GM23338 (cell line): Measurements from ENCODE around the gene CNTNAP1. TPM values are rescaled to one million over a fixed set of nuclear protein-coding genes. Genes with fewer than 3 reads are reported as not detected.

Experiments
- ATAC-seq: fragments of 200-7000 bp; cut with Tn5 transposase; 3 replicates; pipeline ENCODE4 v1.9.1; 2020
- DNase-seq: peaks from one replicate; pipeline ENCODE4 v3.0.0-alpha.2; 2015; ENCODE audit warnings: low spot score
- H2AFZ ChIP-seq: fragments of 200-600 bp; sonication (generic); 2 replicates; pipeline ENCODE4 v1.8.0; 2016; ENCODE audit warnings: antibody characterized with exemption, mild to moderate bottlenecking, moderate library complexity
- H3F3A ChIP-seq: fragments of 200-600 bp; sonication (generic); replicated peaks from 2 replicates; pipeline ENCODE4 v1.8.0; 2017; ENCODE audit warnings: antibody characterized with exemption, mixed run types, low read depth
- H3K27ac ChIP-seq: fragments of 200-600 bp; sonication (generic); 2 replicates; pipeline ENCODE4 v1.6.1; 2016; ENCODE audit warnings: low read depth
- H3K27me3 ChIP-seq: fragments of 200-600 bp; sonication (generic); 2 replicates; pipeline ENCODE4 v1.8.0; 2016; ENCODE audit warnings: mild to moderate bottlenecking, mixed run types, moderate library complexity; ENCODE audit not compliant: insufficient read depth
- H3K36me3 ChIP-seq: fragments of 200-600 bp; sonication (generic); 2 replicates; pipeline ENCODE4 v1.8.0; 2016; ENCODE audit warnings: mild to moderate bottlenecking; ENCODE audit not compliant: insufficient read depth
- H3K4me1 ChIP-seq: fragments of 200-600 bp; sonication (generic); 2 replicates; pipeline ENCODE4 v1.8.0; 2016; ENCODE audit warnings: mild to moderate bottlenecking, moderate library complexity; ENCODE audit not compliant: insufficient read depth
- H3K4me2 ChIP-seq: fragments of 200-600 bp; sonication (generic); 2 replicates; pipeline ENCODE4 v1.7.1; 2017; ENCODE audit warnings: mixed run types
- H3K4me3 ChIP-seq: fragments of 200-600 bp; sonication (generic); 2 replicates; pipeline ENCODE4 v1.6.1; 2016; ENCODE audit warnings: mixed run types
- H3K79me2 ChIP-seq: fragments of 200-600 bp; sonication (generic); replicated peaks from 2 replicates; pipeline ENCODE4 v1.8.0; 2017; ENCODE audit warnings: mild to moderate bottlenecking; ENCODE audit not compliant: insufficient read depth
- H3K9me2 ChIP-seq: fragments of 200-600 bp; sonication (generic); 2 replicates; pipeline ENCODE4 v1.8.0; 2017; ENCODE audit not compliant: insufficient read depth
- H4K20me1 ChIP-seq: fragments of 200-600 bp; sonication (generic); replicated peaks from 2 replicates; pipeline ENCODE4 v1.8.0; 2017; ENCODE audit warnings: mild to moderate bottlenecking; ENCODE audit not compliant: insufficient read depth
- H3K27ac Mint-ChIP-seq: 2 replicates; pipeline ENCODE4 v1.8.0; 2020; ENCODE audit warnings: inconsistent platforms, mild to moderate bottlenecking, moderate library complexity, mixed read lengths
- H3K27me3 Mint-ChIP-seq: 3 replicates; pipeline ENCODE4 v1.8.0; 2022; ENCODE audit warnings: low read depth, mild to moderate bottlenecking, moderate library complexity, mixed read lengths, inconsistent platforms; ENCODE audit not compliant: insufficient read depth, poor library complexity
- H3K36me3 Mint-ChIP-seq: 3 replicates; pipeline ENCODE4 v1.8.0; 2021; ENCODE audit warnings: low read depth, mild to moderate bottlenecking, inconsistent platforms, moderate library complexity, mixed read lengths
- H3K4me1 Mint-ChIP-seq: 3 replicates; pipeline ENCODE4 v1.8.0; 2020; ENCODE audit warnings: mild to moderate bottlenecking, inconsistent platforms, mixed read lengths
- H3K4me3 Mint-ChIP-seq: 3 replicates; pipeline ENCODE4 v1.8.0; 2021; ENCODE audit warnings: moderate library complexity, mild to moderate bottlenecking, inconsistent platforms, mixed read lengths
- H3K9me3 Mint-ChIP-seq: 3 replicates; pipeline ENCODE4 v1.8.0; 2020; ENCODE audit warnings: moderate library complexity, mild to moderate bottlenecking, inconsistent platforms, mixed read lengths
- CREB1 ChIP-seq: fragments of 250-450 bp; sonication (Bioruptor Pico); IDR thresholded peaks from 2 replicates; pipeline ENCODE4 v1.5.0; 2020; ENCODE audit warnings: low read depth, mild to moderate bottlenecking, moderate library complexity
- CTCF ChIP-seq, 2 experiments: fragments of 200-600 bp in 1 of 2; sonication (generic) in 1 of 2; conservative IDR thresholded peaks; 2 replicates each; pipeline versions ENCODE4 v1.5.1 to v1.6.1; 2016 to 2017; ENCODE audit warnings: antibody characterized with exemption in 2 of 2, low read depth in 2 of 2, mild to moderate bottlenecking in 2 of 2, moderate library complexity in 1 of 2
- EZH2 ChIP-seq: fragments of 200-600 bp; sonication (generic); IDR thresholded peaks from one replicate; pipeline ENCODE4 v1.8.0; 2017; ENCODE audit warnings: antibody characterized with exemption, mild to moderate bottlenecking, low read depth; ENCODE audit not compliant: unreplicated experiment
- JUNB ChIP-seq: IDR thresholded peaks from one replicate; pipeline ENCODE4 v1.6.1; 2016; ENCODE audit warnings: antibody characterized with exemption; ENCODE audit not compliant: unreplicated experiment
- NANOG ChIP-seq: IDR thresholded peaks from 2 replicates; pipeline ENCODE4 v1.6.1; 2016; ENCODE audit warnings: antibody characterized with exemption, borderline replicate concordance
- REST ChIP-seq: IDR thresholded peaks from one replicate; pipeline ENCODE4 v1.6.1; 2018; ENCODE audit warnings: antibody characterized with exemption; ENCODE audit not compliant: unreplicated experiment
- STAT1 ChIP-seq: IDR thresholded peaks from one replicate; pipeline ENCODE4 v1.6.1; 2016; ENCODE audit warnings: antibody characterized with exemption; ENCODE audit not compliant: unreplicated experiment
- ZNF331 ChIP-seq: fragments of 250-450 bp; sonication (Bioruptor Pico); IDR thresholded peaks from 2 replicates; pipeline ENCODE4 v1.5.0; 2020; ENCODE audit warnings: low read depth, mild to moderate bottlenecking, moderate library complexity
- polyA plus RNA-seq: library from polyadenylated mRNA; unstranded; fragments of >200 nt; fragmentation: Nextera tagmentation; extraction: Ambion mirVana; gene quantifications from 2 replicates; pipeline ENCODE4 v1.2.1, GENCODE V29; 2016
- total RNA-seq: library from RNA; depleted of rRNA; stranded (reverse); fragments of >200 nt; shearing (Covaris generic); gene quantifications from 2 replicates; pipeline ENCODE4 v1.2.3, GENCODE V29; 2014
- TF ChIP-seq, protein P1 (sequence below): IDR thresholded peaks from 2 replicates; pipeline ENCODE4 v1.6.1; 2016; ENCODE audit warnings: antibody characterized with exemption

The CNTNAP1 gene
- total and polyA plus RNA-seq, 2 experiments from 2014 or later: 1.3 to 5.0 TPM

DNA sequence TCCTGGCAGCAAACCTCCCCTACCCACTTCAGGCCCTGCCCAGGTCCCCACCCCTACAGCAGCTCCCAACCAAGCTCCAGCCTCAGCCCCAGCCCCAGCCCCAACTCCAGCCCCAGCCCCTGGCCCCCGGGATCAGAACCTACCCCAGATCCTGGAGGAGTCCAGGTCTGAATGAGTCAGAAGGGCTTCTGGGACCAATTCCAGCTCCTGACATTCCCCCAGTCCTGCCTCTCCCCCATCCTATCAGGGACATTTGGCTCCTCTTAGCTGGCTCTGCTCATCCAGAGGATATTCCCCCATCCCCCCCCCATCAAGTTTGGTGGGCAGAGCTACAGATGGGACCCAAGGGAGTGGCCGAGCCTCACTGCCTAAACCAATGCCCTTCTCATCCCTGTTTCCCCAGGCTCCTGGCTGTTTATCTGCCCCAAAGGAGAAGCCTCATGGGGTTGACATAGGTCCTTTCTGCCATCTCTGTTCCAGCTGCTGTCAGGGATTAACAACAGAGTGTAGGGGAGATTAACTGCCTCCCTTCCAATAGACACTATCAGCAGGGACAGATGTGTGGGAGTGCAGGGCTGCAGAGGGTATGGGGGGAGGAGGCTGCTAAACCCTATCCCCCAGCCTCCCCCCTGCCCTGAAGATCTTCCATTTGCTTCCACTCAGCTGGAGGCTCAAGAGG lies 16.5 kb downstream of the CNTNAP1 start (continued):
- TF ChIP-seq REST: no peak
- TF ChIP-seq ZNF331 (CRISPR knock-in tag): no peak
- TF ChIP-seq CTCF (conservative IDR thresholded peaks at IDR 0.05; ENCODE audit: low read depth in 2 of 2): no peak
- no peak for TF ChIP-seq CREB1 (CRISPR knock-in tag)
- TF ChIP-seq NANOG: no peak

DNA sequence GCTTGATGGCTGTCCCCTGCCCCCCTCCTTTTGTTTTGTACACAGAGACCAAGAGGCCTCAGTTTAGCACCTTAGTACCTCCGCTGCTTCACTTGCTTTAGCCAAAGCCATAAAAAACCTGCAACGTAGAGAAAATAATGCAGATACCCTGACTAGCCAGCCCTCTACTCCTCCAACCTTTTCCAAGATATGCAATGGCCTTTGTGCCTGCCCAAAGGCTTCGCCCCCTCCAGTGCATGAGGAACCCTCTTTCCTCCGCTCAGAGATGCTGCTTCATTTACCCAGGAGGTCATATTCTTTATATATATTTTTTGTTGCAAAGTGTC lies 17.0 kb downstream of the CNTNAP1 start:
- H3F3A ChIP-seq: no peaks in the 10 kb centered on the region
- no peak for DNase-seq
- H4K20me1 ChIP-seq: peaks cover 6% of the 10 kb centered on the region; the same call in 1 of the 2 replicates
- Mint-ChIP-seq H3K4me1 (peaks cover 10% of the 10 kb centered on the region), H3K36me3 (peaks cover 25% of the 10 kb centered on the region), H3K4me3 (no peak overlapping the region), H3K27me3 (peaks cover 11% of the 10 kb centered on the region), H3K9me3 (no peaks in the 10 kb centered on the region; the same call in 1 of the 3 replicates), H3K27ac (0 out of 2 replicates have a peak overlapping the region, but pooled peaks have one; percentile 63)
- no peaks in the 10 kb centered on the region for H3K79me2 ChIP-seq
- no peaks in the 10 kb centered on the region; the same call in 1 of the 2 replicates for H3K4me1 ChIP-seq
- no peaks in the 10 kb centered on the region for H3K27me3 ChIP-seq
- H3K36me3 ChIP-seq: peaks cover 6% of the 10 kb centered on the region; the same call in 1 of the 2 replicates
- H2AFZ ChIP-seq: no peak overlapping the region
- no peaks in the 10 kb centered on the region for H3K9me2 ChIP-seq
- ATAC-seq: no peak
- no peak overlapping the region for H3K27ac ChIP-seq
- H3K4me3 ChIP-seq: no peak overlapping the region
- H3K4me2 ChIP-seq: no peak overlapping the region
- TF ChIP-seq CTCF (conservative IDR thresholded peaks at IDR 0.05; ENCODE audit: low read depth in 2 of 2) (no peak), EZH2 (no peak), JUNB (no peak), STAT1 (no peak), ZNF331 (CRISPR knock-in tag) (no peak)
- TF ChIP-seq, protein P1, sequence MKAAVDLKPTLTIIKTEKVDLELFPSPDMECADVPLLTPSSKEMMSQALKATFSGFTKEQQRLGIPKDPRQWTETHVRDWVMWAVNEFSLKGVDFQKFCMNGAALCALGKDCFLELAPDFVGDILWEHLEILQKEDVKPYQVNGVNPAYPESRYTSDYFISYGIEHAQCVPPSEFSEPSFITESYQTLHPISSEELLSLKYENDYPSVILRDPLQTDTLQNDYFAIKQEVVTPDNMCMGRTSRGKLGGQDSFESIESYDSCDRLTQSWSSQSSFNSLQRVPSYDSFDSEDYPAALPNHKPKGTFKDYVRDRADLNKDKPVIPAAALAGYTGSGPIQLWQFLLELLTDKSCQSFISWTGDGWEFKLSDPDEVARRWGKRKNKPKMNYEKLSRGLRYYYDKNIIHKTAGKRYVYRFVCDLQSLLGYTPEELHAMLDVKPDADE: no peak
